A549 (cell line): Measurements from ENCODE around the gene ZNF532. TPM values are rescaled to one million over a fixed set of nuclear protein-coding genes. Genes with fewer than 3 reads are reported as not detected.

Experiments
- ATAC-seq, 2 experiments: fragments of 200-7000 bp in 1 of 2; fragments of >200 bp in 1 of 2; cut with Nextera tagmentation in 1 of 2; cut with Tn5 transposase in 1 of 2; 3 replicates each; pipeline versions ENCODE4 v1.8.0 to v1.9.1; 2018 to 2020; ENCODE audit warnings: mild to moderate bottlenecking in 1 of 2, moderate library complexity in 1 of 2
- CTCF ChIA-PET: fragments of 300-600 bp; sonication (Branson Sonifier 250); formaldehyde crosslinking; extraction: SDS; loops from one replicate; lab custom pipeline; 2021; ENCODE audit warnings: antibody characterized with exemption, inconsistent platforms; lab: Yijun Ruan, JAX
- POLR2A ChIA-PET: fragments of 350-600 bp; formaldehyde crosslinking; extraction: SDS; loops from one replicate; lab custom pipeline; 2021; ENCODE audit warnings: antibody characterized with exemption, inconsistent platforms; lab: Yijun Ruan, JAX
- DNase-seq, 2 experiments: peaks; one replicate each; pipeline versions ENCODE4 v3.0.0 to v3.0.0-alpha.2; 2011 to 2016; ENCODE audit warnings: low read depth in 1 of 2, low spot score in 1 of 2
- FAIRE-seq: peaks from 2 replicates; lab custom pipeline; 2011; peaks lifted over from hg19 to GRCh38; lab: Jason Lieb, UNC
- H3K27ac ChIP-seq, 2 experiments: fragments of >200 bp; sonication (Bioruptor Twin); formaldehyde crosslinking; 3 replicates each; pipeline ENCODE4 v1.5.1; 2016 to 2017
- H3K4me1 ChIP-seq: fragments of >200 bp; sonication (Bioruptor Twin); formaldehyde crosslinking; 3 replicates; pipeline ENCODE4 v1.6.1; 2016
- H3K4me2 ChIP-seq: fragments of >200 bp; sonication (Bioruptor Twin); formaldehyde crosslinking; 3 replicates; pipeline ENCODE4 v1.6.1; 2016
- H3K4me3 ChIP-seq: fragments of >200 bp; sonication (Bioruptor Twin); formaldehyde crosslinking; 3 replicates; pipeline ENCODE4 v1.5.1; 2016
- H3K9me3 ChIP-seq: fragments of >200 bp; sonication (Bioruptor Twin); formaldehyde crosslinking; 3 replicates; pipeline ENCODE4 v1.6.1; 2016
- ATOH8 ChIP-seq: fragments of 250-450 bp; sonication (Bioruptor Pico); IDR thresholded peaks from 2 replicates; pipeline ENCODE4 v1.5.0; 2020; ENCODE audit warnings: low read depth, mild to moderate bottlenecking, moderate library complexity
- BHLHE40 ChIP-seq: IDR thresholded peaks from 2 replicates; pipeline ENCODE4 v1.6.1; 2012; ENCODE audit warnings: low read depth, low read length, inconsistent platforms
- CEBPB ChIP-seq, 2 experiments: fragments of >200 bp in 1 of 2; sonication (Bioruptor Twin) in 1 of 2; formaldehyde crosslinking in 1 of 2; IDR thresholded peaks; 2 replicates each; pipeline ENCODE4 v1.6.1; 2012 to 2016
- CTCF ChIP-seq: fragments of >200 bp; sonication (Bioruptor Twin); formaldehyde crosslinking; IDR thresholded peaks from 3 replicates; pipeline ENCODE4 v1.5.1; 2016
- ELK1 ChIP-seq: fragments of 150-350 bp; IDR thresholded peaks from 2 replicates; pipeline ENCODE4 v1.6.1; 2014; ENCODE audit warnings: low read depth, mild to moderate bottlenecking, low read length
- FOSB ChIP-seq: fragments of 250-450 bp; sonication (Bioruptor Pico); IDR thresholded peaks from 2 replicates; pipeline ENCODE4 v1.5.0; 2020; ENCODE audit warnings: mild to moderate bottlenecking, moderate library complexity
- FOSL2 ChIP-seq, 2 experiments: fragments of 450-650 bp in 1 of 2; fragments of >200 bp in 1 of 2; sonication (Bioruptor Twin) in 1 of 2; formaldehyde crosslinking; IDR thresholded peaks; 2 replicates each; pipeline versions ENCODE4 v1.5.0 to v1.6.1; 2016 to 2020; ENCODE audit warnings: mild to moderate bottlenecking in 1 of 2, moderate library complexity in 1 of 2
- KDM5A ChIP-seq: fragments of 200-600 bp; sonication (generic); IDR thresholded peaks from 2 replicates; pipeline ENCODE4 v1.6.1; 2016; ENCODE audit warnings: antibody characterized with exemption, mild to moderate bottlenecking
- MAFK ChIP-seq: fragments of 450-650 bp; IDR thresholded peaks from 2 replicates; pipeline ENCODE4 v1.6.1; 2014; ENCODE audit not compliant: partially characterized antibody
- MAX ChIP-seq: IDR thresholded peaks from 2 replicates; pipeline ENCODE4 v1.6.1; 2012
- NFE2L2 ChIP-seq: fragments of 150-350 bp; conservative IDR thresholded peaks from 2 replicates; pipeline ENCODE4 v1.6.1; 2014; ENCODE audit warnings: low read length
- PBX3 ChIP-seq: IDR thresholded peaks from 2 replicates; pipeline ENCODE4 v1.6.1; 2012
- RNF2 ChIP-seq: fragments of 200-600 bp; sonication (generic); IDR thresholded peaks from 2 replicates; pipeline ENCODE4 v1.6.1; 2016; ENCODE audit warnings: low read depth, mild to moderate bottlenecking, antibody characterized with exemption, moderate library complexity, borderline replicate concordance
- SMC3 ChIP-seq: fragments of >200 bp; sonication (Bioruptor Twin); formaldehyde crosslinking; IDR thresholded peaks from 3 replicates; pipeline ENCODE4 v1.6.1; 2018; ENCODE audit warnings: inconsistent platforms
- ZFP36 ChIP-seq: fragments of 450-650 bp; IDR thresholded peaks from 2 replicates; pipeline ENCODE4 v1.6.1; 2014; ENCODE audit warnings: borderline replicate concordance; ENCODE audit not compliant: partially characterized antibody
- WGBS: methylation state at CpG from one replicate; pipeline ENCODE4 v1.1.6; 2017; ENCODE audit errors: missing lambda C conversion rate; 5-methylcytosine and 5-hydroxymethylcytosine counted together
- polyA plus RNA-seq, 4 experiments: library from polyadenylated mRNA; depleted of rRNA in 3 of 4; stranded (reverse); fragments of >200 nt; fragmentation: RNase III in 1 of 4; extraction: RNeasy Plus Mini Kit Qiagen cat#74134 plus additional on column Dnase treatment in 1 of 4; gene quantifications; 2 replicates in 3 of 4; 3 replicates in 1 of 4; pipeline ENCODE4 v1.2.3, GENCODE V29; 2011 to 2017

ZNF532 gene
- polyA plus RNA-seq, 2 of the 4 experiments (the other 2 are of a cell fraction), result 26.8 to 64.6 TPM

GRCh38 chr18:59011786-59012185, 147.1 kb downstream of the ZNF532 start:
- H3K27ac ChIP-seq, result peak overlapping the region; percentile 18 to 66; a peak in 3 of 6 replicates
- ChIA-PET CTCF (interaction anchor here (0.5 to 1.0 kb wide), 5 partner anchors 28 to 581 kb away, joined by 3 to 5 read pairs (median 4); no protein-coding TSS in a partner anchor), POLR2A (interaction anchor here (0.7 kb wide), 1 partner anchor 15 kb away, joined by 4 read pairs; no protein-coding TSS in a partner anchor)
- ATAC-seq (no peak), DNase-seq (no peak), FAIRE-seq (no peak)
- H3K4me2 ChIP-seq, result no peak overlapping the region
- H3K4me1 ChIP-seq, result peaks cover 37% of the 10 kb centered on the region
- 85% methylated on average over 5 of the region's 5 CpGs for WGBS
- TF ChIP-seq RNF2 (no peak), MAX (no peak), PBX3 (no peak), CTCF (no peak), MAFK (no peak), ELK1 (no peak), ZFP36 (no peak), NFE2L2 (no peak), FOSL2 (IDR thresholded peaks at IDR 0.05) (no peak), FOSL2 (CRISPR knock-in tag; IDR thresholded peaks at IDR 0.05) (no peak), FOSB (CRISPR knock-in tag) (no peak), CEBPB (IDR thresholded peaks at IDR 0.05) (no peak), KDM5A (no peak), BHLHE40 (no peak)
- H3K9me3 ChIP-seq, result peaks cover 13% of the 10 kb centered on the region
- no peak overlapping the region for H3K4me3 ChIP-seq

- Histone ChIP-seq H3K27ac (peak overlapping the region; percentile 53 to 77), H3K4me3 (no peak overlapping the region), H3K4me2 (no peak overlapping the region), H3K4me1 (peaks cover 25% of the 10 kb centered on the region)
- no peak for DNase-seq
- WGBS, result 80% methylated on average over 6 of the region's 6 CpGs
- TF ChIP-seq ZFP36, result no peak
- TF ChIP-seq, all 56 proteins: peak for 0
- POLR2A ChIA-PET, result no interaction called here
- FAIRE-seq, result no peak
- peaks cover 24% of the 10 kb centered on the region; the same call in 2 of the 3 replicates for H3K9me3 ChIP-seq
- ATAC-seq, result no peak
- CTCF ChIA-PET, result no interaction called here
Observed at GRCh38 chr18:59012815-59013705, 148.4 kb downstream of the ZNF532 start.

- CTCF ChIA-PET, result interaction anchor here (0.7 kb wide), 1 partner anchor 50 kb away, joined by 3 read pairs; no protein-coding TSS in a partner anchor
- TF ChIP-seq ATOH8 (CRISPR knock-in tag) (no peak), RNF2 (no peak), SMC3 (no peak)
- peaks cover 21% of the 10 kb centered on the region for H3K4me1 ChIP-seq
- ATAC-seq, result no peak
- H3K27ac ChIP-seq, result no peak overlapping the region; a peak in 1 of 6 replicates
- H3K4me3 ChIP-seq, result no peak overlapping the region
- no peak overlapping the region for H3K4me2 ChIP-seq
- POLR2A ChIA-PET, result no interaction called here
- WGBS, result 88% methylated on average over 2 of the region's 2 CpGs
- FAIRE-seq, result no peak
- DNase-seq, result no peak
- peaks cover 27% of the 10 kb centered on the region; the same call in 2 of the 3 replicates for H3K9me3 ChIP-seq
Observed at GRCh38 chr18:59013744-59014143, 149.1 kb downstream of the ZNF532 start.
